Left ventricle myocardium inferior (tissue), 1 donor: Measurements from ENCODE around the gene HSD17B8. TPM values are rescaled to one million over a fixed set of nuclear protein-coding genes. Genes with fewer than 3 reads are reported as not detected.

Experiments
- DNase-seq: peaks from one replicate; pipeline ENCODE4 v3.0.0-alpha.2; 2020
- H3K27ac ChIP-seq: fragments of 200-600 bp; replicated peaks from 2 replicates; pipeline ENCODE4 v1.8.0; 2021
- H3K27me3 ChIP-seq: fragments of 200-600 bp; 2 replicates; pipeline ENCODE4 v1.8.0; 2021; ENCODE audit warnings: low read depth
- H3K36me3 ChIP-seq: fragments of 200-600 bp; 2 replicates; pipeline ENCODE4 v1.8.0; 2021
- H3K4me1 ChIP-seq: fragments of 200-600 bp; 2 replicates; pipeline ENCODE4 v1.8.0; 2021
- H3K4me3 ChIP-seq: fragments of 200-600 bp; 2 replicates; pipeline ENCODE4 v1.8.0; 2021; ENCODE audit warnings: mild to moderate bottlenecking, moderate library complexity
- H3K9me3 ChIP-seq: fragments of 200-600 bp; replicated peaks from 2 replicates; pipeline ENCODE4 v1.8.0; 2021
- CTCF ChIP-seq: fragments of 200-600 bp; IDR thresholded peaks from 2 replicates; pipeline ENCODE4 v1.8.0; 2021; ENCODE audit warnings: antibody characterized with exemption, mild to moderate bottlenecking, borderline replicate concordance
- intact Hi-C: fragments of 100-400 bp; cut with micrococcal nuclease; formaldehyde crosslinking; loops from one replicate; pipeline ENCODE4 v1.11.0; 2022
- total RNA-seq: library from RNA; stranded (reverse); fragmentation: NEBNext Ultra II Directional; extraction: Animal tissue kit (Norgen Biotek cat#: 25700); gene quantifications from one replicate; pipeline ENCODE4 v1.2.1, GENCODE V29; 2021
- donor health status: DM: no; HTN: yes; CAD: no; lungs with severe emphysema.

The HSD17B8 gene
- total RNA-seq, 1 donor from 2014 or later: 18.2 TPM

GRCh38 chr6:33171880-33172687, 32.4 kb upstream of the HSD17B8 start:
- DNase-seq: no peak
- no peak for TF ChIP-seq CTCF

DNA sequence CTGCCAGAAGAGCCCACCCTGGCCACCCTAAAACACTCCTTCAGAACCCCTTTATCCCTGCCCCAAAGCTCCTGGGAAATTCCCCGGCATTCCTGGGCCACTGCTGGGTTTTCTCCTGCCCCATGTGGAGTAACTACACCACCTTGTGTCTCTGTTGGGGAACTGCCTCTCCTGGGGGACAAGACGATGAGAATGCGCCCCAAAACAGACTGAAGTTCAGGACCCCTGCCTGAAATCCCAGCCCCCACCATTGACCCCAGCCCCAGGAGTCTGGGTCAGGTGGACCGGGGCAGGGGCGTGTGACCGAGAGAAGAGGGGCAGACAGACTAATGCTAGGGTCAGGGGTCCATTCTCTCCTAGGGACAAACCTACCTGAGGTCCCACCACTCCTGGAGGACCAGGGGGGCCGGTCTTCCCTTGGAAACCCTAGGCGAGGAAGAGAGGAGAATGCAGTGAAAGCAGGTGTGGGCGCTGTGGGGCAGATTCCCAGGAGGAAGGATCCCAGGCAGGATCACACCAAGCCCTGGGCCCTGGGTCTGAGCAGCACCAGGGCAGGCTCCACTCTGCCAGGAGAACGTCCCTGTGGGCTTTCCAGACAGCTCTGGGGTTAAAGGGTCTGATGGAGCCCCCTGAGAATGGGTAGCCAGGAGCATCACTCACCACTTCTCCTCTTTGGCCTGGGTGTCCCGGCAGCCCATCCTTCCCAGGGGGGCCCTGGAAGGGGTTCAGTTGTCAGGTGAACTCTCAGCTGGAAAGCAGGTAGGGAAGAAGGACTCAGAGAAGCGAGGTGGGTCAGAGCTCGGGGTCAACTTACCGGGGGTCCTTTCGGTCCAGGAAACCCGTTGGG, 31.5 kb upstream of the HSD17B8 start:
- TF ChIP-seq CTCF: peak; percentile 59
- DNase-seq: no peak
- Histone ChIP-seq H3K4me3 (no peak overlapping the region), H3K4me1 (no peaks in the 10 kb centered on the region), H3K9me3 (no peaks in the 10 kb centered on the region), H3K27ac (no peak overlapping the region), H3K36me3 (no peaks in the 10 kb centered on the region), H3K27me3 (no peaks in the 10 kb centered on the region)
- intact Hi-C loops: no loop called here

More at GRCh38 chr6:33171880-33172687, 32.4 kb upstream of the HSD17B8 start:
- intact Hi-C loops: no loop called here
- Histone ChIP-seq H3K4me1 (no peaks in the 10 kb centered on the region), H3K4me3 (no peak overlapping the region), H3K27me3 (no peaks in the 10 kb centered on the region), H3K9me3 (no peaks in the 10 kb centered on the region), H3K27ac (no peak overlapping the region), H3K36me3 (no peaks in the 10 kb centered on the region)

GRCh38 chr6:33173535-33174180, 30.8 kb upstream of the HSD17B8 start:
- Histone ChIP-seq H3K4me3 (no peak overlapping the region), H3K4me1 (no peaks in the 10 kb centered on the region), H3K27me3 (no peaks in the 10 kb centered on the region), H3K27ac (no peak overlapping the region), H3K36me3 (no peaks in the 10 kb centered on the region), H3K9me3 (no peaks in the 10 kb centered on the region)
- intact Hi-C loops: no loop called here
- TF ChIP-seq CTCF: no peak
- DNase-seq: no peak

GRCh38 chr6:33174784-33175183, 29.7 kb upstream of the HSD17B8 start:
- intact Hi-C loops: no loop called here
- no peaks in the 10 kb centered on the region for H3K36me3 ChIP-seq
- H3K27ac ChIP-seq: no peak overlapping the region
- DNase-seq: no peak
- no peaks in the 10 kb centered on the region for H3K4me1 ChIP-seq
- H3K27me3 ChIP-seq: no peaks in the 10 kb centered on the region
- no peaks in the 10 kb centered on the region for H3K9me3 ChIP-seq
- no peak overlapping the region for H3K4me3 ChIP-seq
- TF ChIP-seq CTCF: no peak

- intact Hi-C loops: no loop called here
- H3K27ac ChIP-seq: no peak overlapping the region
- H3K4me1 ChIP-seq: no peaks in the 10 kb centered on the region
- no peaks in the 10 kb centered on the region for H3K9me3 ChIP-seq
- TF ChIP-seq CTCF: no peak
- no peak for DNase-seq
- no peak overlapping the region for H3K4me3 ChIP-seq
- no peaks in the 10 kb centered on the region for H3K36me3 ChIP-seq
- no peaks in the 10 kb centered on the region for H3K27me3 ChIP-seq
Measured at GRCh38 chr6:33175436-33176069, 28.9 kb upstream of the HSD17B8 start.
